WTC11 (cell line): ENCODE results near the gene ATF7IP. TPM values are rescaled to one million over a fixed set of nuclear protein-coding genes. Genes with fewer than 3 reads are reported as not detected.
A peak's percentile ranks its signal among the peaks of the same experiment; 100 is the strongest.

Experiments used
- ATAC-seq: fragments of 200-7000 bp; cut with Tn5 transposase; 2 replicates; pipeline ENCODE4 v1.10.0; 2021; ENCODE audit warnings: mild to moderate bottlenecking, moderate library complexity
- Bru-seq: library from RNA; stranded (reverse); fragments of 400-500 nt; gene quantifications from one replicate; lab custom pipeline; 2021; lab: Mats Ljungman, UMichigan
- CTCF ChIA-PET: fragments of 300-600 bp; sonication (Branson Sonifier 250); formaldehyde crosslinking; loops from one replicate; lab custom pipeline; 2021; ENCODE audit warnings: antibody characterized with exemption; lab: Charles Lee
- POLR2A ChIA-PET: fragments of 350-600 bp; sonication (Branson Sonifier 250); formaldehyde crosslinking; loops from one replicate; lab custom pipeline; 2021; ENCODE audit warnings: antibody characterized with exemption; lab: Charles Lee
- DNase-seq: peaks from one replicate; pipeline ENCODE4 v3.0.0; 2021; ENCODE audit warnings: low spot score
- H3K27ac Mint-ChIP-seq: 2 replicates; pipeline ENCODE4 v1.8.0; 2021; ENCODE audit warnings: mixed read lengths
- H3K27me3 Mint-ChIP-seq: 2 replicates; pipeline ENCODE4 v1.8.0; 2021; ENCODE audit warnings: low read depth, mild to moderate bottlenecking, moderate library complexity, mixed read lengths
- H3K36me3 Mint-ChIP-seq: 2 replicates; pipeline ENCODE4 v1.8.0; 2021; ENCODE audit warnings: mixed read lengths
- H3K4me1 Mint-ChIP-seq: 2 replicates; pipeline ENCODE4 v1.8.0; 2022; ENCODE audit warnings: mixed read lengths
- H3K4me3 Mint-ChIP-seq: 2 replicates; pipeline ENCODE4 v1.8.0; 2021; ENCODE audit warnings: mild to moderate bottlenecking, moderate library complexity, mixed read lengths
- H3K9me3 Mint-ChIP-seq: 2 replicates; pipeline ENCODE4 v1.8.0; 2021; ENCODE audit warnings: mixed read lengths
- CREB1 ChIP-seq: sonication (generic); formaldehyde crosslinking; IDR thresholded peaks from 2 replicates; pipeline ENCODE4 v1.8.0; 2023; ENCODE audit warnings: mild to moderate bottlenecking, missing genetic modification reagents
- ESRRA ChIP-seq: sonication (generic); formaldehyde crosslinking; IDR thresholded peaks from 2 replicates; pipeline ENCODE4 v1.8.1; 2022; ENCODE audit warnings: mild to moderate bottlenecking, missing genetic modification reagents, borderline replicate concordance
- FOXK1 ChIP-seq: sonication (generic); formaldehyde crosslinking; IDR thresholded peaks from 2 replicates; pipeline ENCODE4 v1.8.0; 2022; ENCODE audit warnings: mild to moderate bottlenecking, moderate library complexity, missing genetic modification reagents
- FOXP1 ChIP-seq: sonication (generic); formaldehyde crosslinking; IDR thresholded peaks from 2 replicates; pipeline ENCODE4 v1.8.0; 2022; ENCODE audit warnings: missing genetic modification reagents, mild to moderate bottlenecking, moderate library complexity, borderline replicate concordance
- NFATC4 ChIP-seq: fragments of 250-450 bp; sonication (Bioruptor Pico); IDR thresholded peaks from 2 replicates; pipeline ENCODE4 v1.9.0; 2021; ENCODE audit warnings: mild to moderate bottlenecking
- NFYB ChIP-seq: sonication (generic); formaldehyde crosslinking; conservative IDR thresholded peaks from 2 replicates; pipeline ENCODE4 v1.8.0; 2022; ENCODE audit warnings: low read depth, missing genetic modification reagents
- NR3C1 ChIP-seq: sonication (generic); formaldehyde crosslinking; conservative IDR thresholded peaks from 2 replicates; pipeline ENCODE4 v1.8.1; 2023; ENCODE audit warnings: low read depth, mild to moderate bottlenecking, missing genetic modification reagents
- RELA ChIP-seq: sonication (generic); formaldehyde crosslinking; IDR thresholded peaks from 2 replicates; pipeline ENCODE4 v1.8.1; 2022; ENCODE audit warnings: missing genetic modification reagents, mild to moderate bottlenecking, borderline replicate concordance
- TP53 ChIP-seq: sonication (generic); formaldehyde crosslinking; IDR thresholded peaks from 2 replicates; pipeline ENCODE4 v1.8.1; 2023; ENCODE audit warnings: mild to moderate bottlenecking, missing genetic modification reagents
- ZBTB21 ChIP-seq: sonication (generic); formaldehyde crosslinking; IDR thresholded peaks from 2 replicates; pipeline ENCODE4 v1.8.1; 2023; ENCODE audit warnings: mild to moderate bottlenecking, missing genetic modification reagents, borderline replicate concordance
- ZNF219 ChIP-seq: sonication (generic); formaldehyde crosslinking; IDR thresholded peaks from 2 replicates; pipeline ENCODE4 v1.8.0; 2023; ENCODE audit warnings: missing genetic modification reagents, mild to moderate bottlenecking, borderline replicate concordance
- ZNF232 ChIP-seq: sonication (generic); formaldehyde crosslinking; IDR thresholded peaks from 2 replicates; pipeline ENCODE4 v1.8.0; 2022; ENCODE audit warnings: mild to moderate bottlenecking, missing genetic modification reagents
- ZNF396 ChIP-seq: fragments of 250-450 bp; sonication (Bioruptor Pico); IDR thresholded peaks from 2 replicates; pipeline ENCODE4 v1.8.0; 2021; ENCODE audit warnings: mild to moderate bottlenecking, moderate library complexity, borderline replicate concordance
- long read RNA-seq, 3 experiments: library from RNA in 1 of 3; library from capped mRNA in 1 of 3; library from polyadenylated mRNA in 1 of 3; unstranded in 2 of 3; stranded (forward) in 1 of 3; transcript quantifications; one replicate each; pipeline ENCODE4 v2.0.0, GENCODE V29; 2021
- total RNA-seq: library from RNA; stranded (reverse); gene quantifications from 3 replicates; pipeline ENCODE4 v1.2.3, GENCODE V29; 2021
- TF ChIP-seq, protein P1 (sequence below): fragments of 250-450 bp; sonication (Bioruptor Pico); IDR thresholded peaks from 2 replicates; pipeline ENCODE4 v1.9.0; 2021; ENCODE audit warnings: moderate library complexity, mild to moderate bottlenecking, inconsistent platforms, borderline replicate concordance
- TF ChIP-seq, protein P2 (sequence below): sonication (generic); formaldehyde crosslinking; IDR thresholded peaks from 2 replicates; pipeline ENCODE4 v1.8.0; 2022; ENCODE audit warnings: missing genetic modification reagents
- TF ChIP-seq, protein P3 (sequence below): sonication (generic); formaldehyde crosslinking; IDR thresholded peaks from 2 replicates; pipeline ENCODE4 v1.8.1; 2023; ENCODE audit warnings: mild to moderate bottlenecking, missing genetic modification reagents, moderate library complexity
- TF ChIP-seq, protein P4 (sequence below): sonication (generic); formaldehyde crosslinking; IDR thresholded peaks from 2 replicates; pipeline ENCODE4 v1.8.0; 2022; ENCODE audit warnings: mild to moderate bottlenecking, missing genetic modification reagents
- TF ChIP-seq, protein P5 (sequence below): sonication (generic); formaldehyde crosslinking; IDR thresholded peaks from 2 replicates; pipeline ENCODE4 v1.8.0; 2022; ENCODE audit warnings: mild to moderate bottlenecking, missing genetic modification reagents
- TF ChIP-seq, protein P6 (sequence below): sonication (generic); formaldehyde crosslinking; IDR thresholded peaks from 2 replicates; pipeline ENCODE4 v1.8.1; 2023; ENCODE audit warnings: mild to moderate bottlenecking, moderate library complexity, missing genetic modification reagents

Gene ATF7IP, protein sequence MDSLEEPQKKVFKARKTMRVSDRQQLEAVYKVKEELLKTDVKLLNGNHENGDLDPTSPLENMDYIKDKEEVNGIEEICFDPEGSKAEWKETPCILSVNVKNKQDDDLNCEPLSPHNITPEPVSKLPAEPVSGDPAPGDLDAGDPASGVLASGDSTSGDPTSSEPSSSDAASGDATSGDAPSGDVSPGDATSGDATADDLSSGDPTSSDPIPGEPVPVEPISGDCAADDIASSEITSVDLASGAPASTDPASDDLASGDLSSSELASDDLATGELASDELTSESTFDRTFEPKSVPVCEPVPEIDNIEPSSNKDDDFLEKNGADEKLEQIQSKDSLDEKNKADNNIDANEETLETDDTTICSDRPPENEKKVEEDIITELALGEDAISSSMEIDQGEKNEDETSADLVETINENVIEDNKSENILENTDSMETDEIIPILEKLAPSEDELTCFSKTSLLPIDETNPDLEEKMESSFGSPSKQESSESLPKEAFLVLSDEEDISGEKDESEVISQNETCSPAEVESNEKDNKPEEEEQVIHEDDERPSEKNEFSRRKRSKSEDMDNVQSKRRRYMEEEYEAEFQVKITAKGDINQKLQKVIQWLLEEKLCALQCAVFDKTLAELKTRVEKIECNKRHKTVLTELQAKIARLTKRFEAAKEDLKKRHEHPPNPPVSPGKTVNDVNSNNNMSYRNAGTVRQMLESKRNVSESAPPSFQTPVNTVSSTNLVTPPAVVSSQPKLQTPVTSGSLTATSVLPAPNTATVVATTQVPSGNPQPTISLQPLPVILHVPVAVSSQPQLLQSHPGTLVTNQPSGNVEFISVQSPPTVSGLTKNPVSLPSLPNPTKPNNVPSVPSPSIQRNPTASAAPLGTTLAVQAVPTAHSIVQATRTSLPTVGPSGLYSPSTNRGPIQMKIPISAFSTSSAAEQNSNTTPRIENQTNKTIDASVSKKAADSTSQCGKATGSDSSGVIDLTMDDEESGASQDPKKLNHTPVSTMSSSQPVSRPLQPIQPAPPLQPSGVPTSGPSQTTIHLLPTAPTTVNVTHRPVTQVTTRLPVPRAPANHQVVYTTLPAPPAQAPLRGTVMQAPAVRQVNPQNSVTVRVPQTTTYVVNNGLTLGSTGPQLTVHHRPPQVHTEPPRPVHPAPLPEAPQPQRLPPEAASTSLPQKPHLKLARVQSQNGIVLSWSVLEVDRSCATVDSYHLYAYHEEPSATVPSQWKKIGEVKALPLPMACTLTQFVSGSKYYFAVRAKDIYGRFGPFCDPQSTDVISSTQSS
- total RNA-seq (141 to 169 TPM (median 167 TPM) in 3 replicates), Bru-seq, nascent RNA (percentile 97 among the genes with signal in this experiment)
- long read RNA-seq, experiment 1, full-length matches to known transcripts: 144 of 343 reads
- long read RNA-seq, experiment 1, partial matches to known transcripts: 141 of 343 reads
- long read RNA-seq, experiment 1, other reads (novel, unspliced or antisense): 58 of 343 reads
- long read RNA-seq, experiment 2, full-length matches to known transcripts: 11 of 136 reads
- long read RNA-seq, experiment 2, partial matches to known transcripts: 32 of 136 reads
- long read RNA-seq, experiment 2, other reads (novel, unspliced or antisense): 93 of 136 reads
- long read RNA-seq, experiment 3, full-length matches to known transcripts: 1 of 6 reads
- long read RNA-seq, experiment 3, partial matches to known transcripts: 3 of 6 reads
- long read RNA-seq, experiment 3, other reads (novel, unspliced or antisense): 2 of 6 reads

DNA sequence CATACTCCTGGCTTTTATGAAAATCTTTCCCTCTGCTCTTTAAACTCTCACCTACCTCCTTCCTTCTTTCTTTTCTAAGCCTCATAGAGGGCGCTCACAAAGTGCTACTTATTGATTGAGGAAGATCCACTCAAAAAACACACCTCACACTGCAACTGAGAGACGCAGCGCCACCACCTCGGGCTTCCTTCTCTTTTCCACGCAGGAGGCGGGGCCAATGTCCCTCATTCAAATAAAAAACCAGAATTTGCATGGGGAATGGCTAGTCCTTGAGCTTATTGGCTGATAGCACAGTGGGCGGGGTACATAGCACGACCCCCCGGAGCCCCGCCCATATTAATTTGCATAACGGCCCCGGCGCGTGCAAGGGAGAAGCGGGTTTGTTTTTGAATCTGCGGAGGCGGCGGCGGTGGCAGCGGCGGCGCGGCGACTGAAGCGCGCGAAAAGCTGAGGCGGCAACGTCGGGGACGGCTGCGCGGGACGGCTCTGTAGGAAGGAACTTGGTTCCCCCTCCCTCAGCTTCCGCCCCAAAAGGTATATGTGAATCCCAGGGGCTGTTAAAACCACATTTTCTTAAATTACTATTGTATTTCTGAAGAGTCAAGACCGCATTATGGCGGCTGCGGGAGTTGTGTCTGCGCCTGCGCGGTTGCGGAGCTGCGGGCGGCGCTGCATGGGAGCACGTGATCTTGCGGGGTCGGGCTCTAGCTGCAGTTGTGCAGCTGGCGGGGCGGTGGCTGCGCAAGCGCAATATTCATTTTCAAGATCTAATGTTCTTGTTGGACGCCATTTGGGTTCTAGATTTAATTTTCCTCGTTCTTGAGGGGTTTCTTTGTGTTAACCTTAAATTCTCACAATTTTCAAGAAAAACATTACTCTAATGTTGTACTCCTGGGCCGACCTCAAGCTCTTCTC lies at the start of gene ATF7IP:
Gene ATF7IP (plus strand): TSS at position 389 of the 915 bp plus-strand sequence. CDS start 58,234 bp downstream, outside the sequence.
- peaks cover 8% of the 10 kb centered on the region for H3K9me3 Mint-ChIP-seq
- ATAC-seq (peak; percentile 99), DNase-seq (peak; percentile 95)
- no peaks in the 10 kb centered on the region for H3K27me3 Mint-ChIP-seq
- H3K4me1 Mint-ChIP-seq: peaks cover 26% of the 10 kb centered on the region
- H3K4me3 Mint-ChIP-seq: peak within 1 kb of the TSS; percentile 99
- peaks cover 14% of the 10 kb centered on the region for H3K36me3 Mint-ChIP-seq
- peak within 1 kb of the TSS; percentile 99 for H3K27ac Mint-ChIP-seq
- ChIA-PET POLR2A (interaction anchor here (0.5 to 2.2 kb wide), 19 partner anchors 11 to 127 kb away, joined by 3 to 103 read pairs (median 7); no protein-coding TSS in a partner anchor), CTCF (interaction anchor here (0.8 to 2.2 kb wide), 19 partner anchors 16 to 198 kb away, joined by 3 to 34 read pairs (median 6); no protein-coding TSS in a partner anchor)
- TF ChIP-seq ZNF219 (CRISPR knock-in tag) (no peak), FOXK1 (CRISPR knock-in tag) (peak; percentile 70; the same call in 1 of the 2 replicates), ZNF396 (no peak), CREB1 (CRISPR knock-in tag) (peak; percentile 66; the same call in 1 of the 2 replicates), NR3C1 (CRISPR knock-in tag) (no peak), FOXP1 (CRISPR knock-in tag) (peak; percentile 82; the same call in 1 of the 2 replicates), TP53 (CRISPR knock-in tag) (0 out of 2 replicates have a peak, but pooled peaks have one; percentile 28), NFYB (CRISPR knock-in tag) (no peak), ZBTB21 (CRISPR knock-in tag) (peak; percentile 79; the same call in 1 of the 2 replicates), RELA (0 out of 2 replicates have a peak, but pooled peaks have one; percentile 68), ESRRA (CRISPR knock-in tag) (no peak; the same call in 1 of the 2 replicates), NFATC4 (CRISPR knock-in tag) (no peak), ZNF232 (peak; percentile 84; the same call in 1 of the 2 replicates)
- TF ChIP-seq, protein P1, sequence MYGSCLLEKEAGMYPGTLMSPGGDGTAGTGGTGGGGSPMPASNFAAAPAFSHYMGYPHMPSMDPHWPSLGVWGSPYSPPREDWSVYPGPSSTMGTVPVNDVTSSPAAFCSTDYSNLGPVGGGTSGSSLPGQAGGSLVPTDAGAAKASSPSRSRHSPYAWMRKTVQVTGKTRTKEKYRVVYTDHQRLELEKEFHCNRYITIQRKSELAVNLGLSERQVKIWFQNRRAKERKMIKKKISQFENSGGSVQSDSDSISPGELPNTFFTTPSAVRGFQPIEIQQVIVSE (CRISPR knock-in tag): no peak
- TF ChIP-seq, protein P2, sequence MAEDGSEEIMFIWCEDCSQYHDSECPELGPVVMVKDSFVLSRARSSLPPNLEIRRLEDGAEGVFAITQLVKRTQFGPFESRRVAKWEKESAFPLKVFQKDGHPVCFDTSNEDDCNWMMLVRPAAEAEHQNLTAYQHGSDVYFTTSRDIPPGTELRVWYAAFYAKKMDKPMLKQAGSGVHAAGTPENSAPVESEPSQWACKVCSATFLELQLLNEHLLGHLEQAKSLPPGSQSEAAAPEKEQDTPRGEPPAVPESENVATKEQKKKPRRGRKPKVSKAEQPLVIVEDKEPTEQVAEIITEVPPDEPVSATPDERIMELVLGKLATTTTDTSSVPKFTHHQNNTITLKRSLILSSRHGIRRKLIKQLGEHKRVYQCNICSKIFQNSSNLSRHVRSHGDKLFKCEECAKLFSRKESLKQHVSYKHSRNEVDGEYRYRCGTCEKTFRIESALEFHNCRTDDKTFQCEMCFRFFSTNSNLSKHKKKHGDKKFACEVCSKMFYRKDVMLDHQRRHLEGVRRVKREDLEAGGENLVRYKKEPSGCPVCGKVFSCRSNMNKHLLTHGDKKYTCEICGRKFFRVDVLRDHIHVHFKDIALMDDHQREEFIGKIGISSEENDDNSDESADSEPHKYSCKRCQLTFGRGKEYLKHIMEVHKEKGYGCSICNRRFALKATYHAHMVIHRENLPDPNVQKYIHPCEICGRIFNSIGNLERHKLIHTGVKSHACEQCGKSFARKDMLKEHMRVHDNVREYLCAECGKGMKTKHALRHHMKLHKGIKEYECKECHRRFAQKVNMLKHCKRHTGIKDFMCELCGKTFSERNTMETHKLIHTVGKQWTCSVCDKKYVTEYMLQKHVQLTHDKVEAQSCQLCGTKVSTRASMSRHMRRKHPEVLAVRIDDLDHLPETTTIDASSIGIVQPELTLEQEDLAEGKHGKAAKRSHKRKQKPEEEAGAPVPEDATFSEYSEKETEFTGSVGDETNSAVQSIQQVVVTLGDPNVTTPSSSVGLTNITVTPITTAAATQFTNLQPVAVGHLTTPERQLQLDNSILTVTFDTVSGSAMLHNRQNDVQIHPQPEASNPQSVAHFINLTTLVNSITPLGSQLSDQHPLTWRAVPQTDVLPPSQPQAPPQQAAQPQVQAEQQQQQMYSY (CRISPR knock-in tag): no peak
- TF ChIP-seq, protein P3, sequence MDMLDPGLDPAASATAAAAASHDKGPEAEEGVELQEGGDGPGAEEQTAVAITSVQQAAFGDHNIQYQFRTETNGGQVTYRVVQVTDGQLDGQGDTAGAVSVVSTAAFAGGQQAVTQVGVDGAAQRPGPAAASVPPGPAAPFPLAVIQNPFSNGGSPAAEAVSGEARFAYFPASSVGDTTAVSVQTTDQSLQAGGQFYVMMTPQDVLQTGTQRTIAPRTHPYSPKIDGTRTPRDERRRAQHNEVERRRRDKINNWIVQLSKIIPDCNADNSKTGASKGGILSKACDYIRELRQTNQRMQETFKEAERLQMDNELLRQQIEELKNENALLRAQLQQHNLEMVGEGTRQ (CRISPR knock-in tag): peak; percentile 93
- TF ChIP-seq, protein P4, sequence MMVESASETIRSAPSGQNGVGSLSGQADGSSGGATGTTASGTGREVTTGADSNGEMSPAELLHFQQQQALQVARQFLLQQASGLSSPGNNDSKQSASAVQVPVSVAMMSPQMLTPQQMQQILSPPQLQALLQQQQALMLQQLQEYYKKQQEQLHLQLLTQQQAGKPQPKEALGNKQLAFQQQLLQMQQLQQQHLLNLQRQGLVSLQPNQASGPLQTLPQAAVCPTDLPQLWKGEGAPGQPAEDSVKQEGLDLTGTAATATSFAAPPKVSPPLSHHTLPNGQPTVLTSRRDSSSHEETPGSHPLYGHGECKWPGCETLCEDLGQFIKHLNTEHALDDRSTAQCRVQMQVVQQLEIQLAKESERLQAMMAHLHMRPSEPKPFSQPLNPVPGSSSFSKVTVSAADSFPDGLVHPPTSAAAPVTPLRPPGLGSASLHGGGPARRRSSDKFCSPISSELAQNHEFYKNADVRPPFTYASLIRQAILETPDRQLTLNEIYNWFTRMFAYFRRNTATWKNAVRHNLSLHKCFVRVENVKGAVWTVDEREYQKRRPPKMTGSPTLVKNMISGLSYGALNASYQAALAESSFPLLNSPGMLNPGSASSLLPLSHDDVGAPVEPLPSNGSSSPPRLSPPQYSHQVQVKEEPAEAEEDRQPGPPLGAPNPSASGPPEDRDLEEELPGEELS (CRISPR knock-in tag): peak; percentile 54
- TF ChIP-seq, protein P5, sequence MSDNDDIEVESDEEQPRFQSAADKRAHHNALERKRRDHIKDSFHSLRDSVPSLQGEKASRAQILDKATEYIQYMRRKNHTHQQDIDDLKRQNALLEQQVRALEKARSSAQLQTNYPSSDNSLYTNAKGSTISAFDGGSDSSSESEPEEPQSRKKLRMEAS (CRISPR knock-in tag): peak; percentile 94
- TF ChIP-seq, protein P6, sequence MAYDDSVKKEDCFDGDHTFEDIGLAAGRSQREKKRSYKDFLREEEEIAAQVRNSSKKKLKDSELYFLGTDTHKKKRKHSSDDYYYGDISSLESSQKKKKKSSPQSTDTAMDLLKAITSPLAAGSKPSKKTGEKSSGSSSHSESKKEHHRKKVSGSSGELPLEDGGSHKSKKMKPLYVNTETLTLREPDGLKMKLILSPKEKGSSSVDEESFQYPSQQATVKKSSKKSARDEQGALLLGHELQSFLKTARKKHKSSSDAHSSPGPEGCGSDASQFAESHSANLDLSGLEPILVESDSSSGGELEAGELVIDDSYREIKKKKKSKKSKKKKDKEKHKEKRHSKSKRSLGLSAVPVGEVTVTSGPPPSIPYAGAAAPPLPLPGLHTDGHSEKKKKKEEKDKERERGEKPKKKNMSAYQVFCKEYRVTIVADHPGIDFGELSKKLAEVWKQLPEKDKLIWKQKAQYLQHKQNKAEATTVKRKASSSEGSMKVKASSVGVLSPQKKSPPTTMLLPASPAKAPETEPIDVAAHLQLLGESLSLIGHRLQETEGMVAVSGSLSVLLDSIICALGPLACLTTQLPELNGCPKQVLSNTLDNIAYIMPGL (CRISPR knock-in tag): no peak; the same call in 1 of the 2 replicates
